ENCODE data around the gene TNFRSF13B. TPM values are rescaled to one million over a fixed set of nuclear protein-coding genes. Genes with fewer than 3 reads are reported as not detected.
"Not testable (repeated sequence)": the region's sequence is repeated elsewhere in the genome, so short reads cannot be mapped to it uniquely, and the experiment has no call there.

Gene TNFRSF13B
- total RNA-seq, 4 donors from 2014 or later: not detected

GRCh38 chr17:17011043-17011907, 39.4 kb upstream of the TNFRSF13B start:
- H3K27me3 ChIP-seq; H3K4me3 ChIP-seq; H3K9me3 ChIP-seq; H3K36me3 ChIP-seq; intact Hi-C loops (cut with DNase I; ENCODE audit: low total_unique reads); H3K4me1 ChIP-seq; H3K27ac ChIP-seq: not testable (repeated sequence)
- DNase-seq: peak; percentile 48 to 63

DNA sequence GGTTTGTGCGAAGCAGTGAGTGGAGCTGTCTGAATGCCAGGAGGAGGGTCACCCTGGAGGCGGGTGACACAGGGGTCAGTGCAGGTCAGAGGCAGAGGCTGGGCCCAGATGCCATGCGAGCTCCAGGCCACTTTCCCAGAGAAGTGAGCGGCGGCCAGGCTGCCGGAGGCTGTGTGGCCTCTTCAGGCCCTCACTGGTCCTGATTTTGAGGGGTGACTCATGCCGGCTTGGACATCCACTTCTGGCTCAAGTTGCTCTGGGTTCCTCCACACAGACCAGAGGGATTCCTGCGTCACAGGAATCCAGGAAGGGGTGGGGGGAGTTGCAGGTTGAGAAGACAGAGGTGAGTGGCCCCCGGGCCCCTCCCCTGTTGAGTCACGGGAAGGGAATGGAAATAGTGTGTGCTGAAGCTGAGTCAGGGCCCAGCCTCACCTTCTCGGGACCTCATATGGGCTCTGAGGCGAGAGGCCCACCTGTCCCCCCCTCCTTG, 38.7 kb upstream of the TNFRSF13B start:
- H3K27me3 ChIP-seq; H3K9me3 ChIP-seq; H3K27ac ChIP-seq; H3K4me3 ChIP-seq; intact Hi-C loops (cut with DNase I; ENCODE audit: low total_unique reads); H3K36me3 ChIP-seq; H3K4me1 ChIP-seq: not testable (repeated sequence)
- DNase-seq: peak in 1 of 2 donors; percentile 37

DNA sequence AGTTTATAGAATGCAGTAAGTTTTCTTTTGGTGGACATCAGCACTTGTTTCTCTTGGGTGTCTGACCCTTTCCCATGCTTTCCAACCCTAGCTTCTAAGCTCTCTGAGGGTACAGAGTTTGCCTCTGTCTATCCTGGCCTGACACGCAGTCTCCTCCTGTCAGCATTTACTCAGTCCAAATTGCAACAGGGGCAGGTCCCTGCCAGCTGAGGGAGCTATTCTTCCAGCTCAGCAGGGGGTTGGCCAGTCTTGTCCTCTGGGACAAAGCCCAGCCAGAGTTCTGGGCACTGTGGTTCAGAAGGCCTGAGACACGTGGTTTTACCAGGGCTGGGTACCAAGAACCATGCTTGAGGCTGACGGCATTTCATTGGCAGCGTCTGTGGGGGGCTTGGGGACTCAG, 38.1 kb upstream of the TNFRSF13B start:
- H3K36me3 ChIP-seq; DNase-seq; H3K27me3 ChIP-seq; intact Hi-C loops (cut with DNase I; ENCODE audit: low total_unique reads); H3K27ac ChIP-seq; H3K4me3 ChIP-seq; H3K4me1 ChIP-seq; H3K9me3 ChIP-seq: not testable (repeated sequence)

GRCh38 chr17:17008621-17009397, 36.9 kb upstream of the TNFRSF13B start:
- DNase-seq; H3K9me3 ChIP-seq; H3K36me3 ChIP-seq; H3K27ac ChIP-seq; H3K27me3 ChIP-seq; H3K4me3 ChIP-seq; H3K4me1 ChIP-seq; intact Hi-C loops (cut with DNase I; ENCODE audit: low total_unique reads): not testable (repeated sequence)

DNA sequence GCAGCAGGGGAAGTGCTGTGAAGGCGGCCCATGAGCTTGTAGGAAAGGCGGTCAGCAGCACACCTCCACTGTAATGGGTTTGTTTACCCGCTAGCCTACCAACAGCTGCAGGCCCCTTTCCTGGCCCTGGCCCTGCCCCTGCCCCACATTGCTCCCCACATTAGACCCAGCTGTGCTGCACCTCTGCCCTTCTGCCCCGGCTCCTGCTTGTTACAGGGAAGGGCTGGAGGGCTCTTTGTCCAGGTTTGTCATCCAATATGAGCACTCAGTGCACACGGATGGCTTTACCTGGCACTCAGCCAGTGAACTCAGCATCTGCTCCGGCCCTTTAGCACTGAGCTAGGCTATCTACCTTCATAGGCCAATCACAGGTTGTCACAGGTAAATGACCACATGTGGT, 36.0 kb upstream of the TNFRSF13B start:
- intact Hi-C loops (cut with DNase I; ENCODE audit: low total_unique reads); H3K27ac ChIP-seq; H3K9me3 ChIP-seq; H3K4me1 ChIP-seq; DNase-seq; H3K27me3 ChIP-seq; H3K36me3 ChIP-seq; H3K4me3 ChIP-seq: not testable (repeated sequence)

DNA sequence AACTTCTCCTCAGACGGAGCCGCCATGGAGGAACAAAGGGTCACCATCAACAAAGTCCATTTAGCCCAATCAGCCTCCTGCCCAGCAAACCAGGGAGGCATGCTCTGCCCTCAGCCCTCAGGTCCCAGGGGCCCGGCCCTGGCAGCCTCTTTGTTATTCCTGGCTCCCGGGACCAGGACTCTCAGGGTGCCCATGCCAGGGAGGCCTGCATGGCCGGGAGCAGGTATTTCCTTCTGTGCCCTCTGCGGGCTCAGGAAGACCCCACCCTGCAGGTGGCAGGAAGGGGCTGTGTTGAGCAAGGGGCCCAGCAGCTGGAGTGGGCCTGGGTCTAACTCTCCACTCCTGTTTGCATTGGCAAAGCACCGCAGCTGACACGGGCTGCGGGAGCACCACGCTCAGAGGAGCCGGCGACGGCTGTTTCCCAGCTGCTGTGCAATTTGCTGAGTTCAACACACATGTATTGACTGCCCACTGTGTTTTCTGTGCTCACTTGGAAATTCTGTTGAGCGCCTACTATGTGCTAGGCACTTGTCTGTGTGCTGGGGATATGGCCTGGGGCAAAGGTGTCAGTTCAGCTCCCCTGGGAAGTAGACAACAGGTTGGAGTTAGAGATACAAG, 33.2 kb upstream of the TNFRSF13B start:
- H3K36me3 ChIP-seq; H3K9me3 ChIP-seq; intact Hi-C loops (cut with DNase I; ENCODE audit: low total_unique reads); H3K4me1 ChIP-seq; DNase-seq; H3K27me3 ChIP-seq; H3K4me3 ChIP-seq; H3K27ac ChIP-seq: not testable (repeated sequence)

GRCh38 chr17:17004251-17004996, 32.5 kb upstream of the TNFRSF13B start:
- TF ChIP-seq POLR2A (IDR thresholded peaks at IDR 0.05): no peak
- TF ChIP-seq, protein P1, sequence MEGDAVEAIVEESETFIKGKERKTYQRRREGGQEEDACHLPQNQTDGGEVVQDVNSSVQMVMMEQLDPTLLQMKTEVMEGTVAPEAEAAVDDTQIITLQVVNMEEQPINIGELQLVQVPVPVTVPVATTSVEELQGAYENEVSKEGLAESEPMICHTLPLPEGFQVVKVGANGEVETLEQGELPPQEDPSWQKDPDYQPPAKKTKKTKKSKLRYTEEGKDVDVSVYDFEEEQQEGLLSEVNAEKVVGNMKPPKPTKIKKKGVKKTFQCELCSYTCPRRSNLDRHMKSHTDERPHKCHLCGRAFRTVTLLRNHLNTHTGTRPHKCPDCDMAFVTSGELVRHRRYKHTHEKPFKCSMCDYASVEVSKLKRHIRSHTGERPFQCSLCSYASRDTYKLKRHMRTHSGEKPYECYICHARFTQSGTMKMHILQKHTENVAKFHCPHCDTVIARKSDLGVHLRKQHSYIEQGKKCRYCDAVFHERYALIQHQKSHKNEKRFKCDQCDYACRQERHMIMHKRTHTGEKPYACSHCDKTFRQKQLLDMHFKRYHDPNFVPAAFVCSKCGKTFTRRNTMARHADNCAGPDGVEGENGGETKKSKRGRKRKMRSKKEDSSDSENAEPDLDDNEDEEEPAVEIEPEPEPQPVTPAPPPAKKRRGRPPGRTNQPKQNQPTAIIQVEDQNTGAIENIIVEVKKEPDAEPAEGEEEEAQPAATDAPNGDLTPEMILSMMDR (IDR thresholded peaks at IDR 0.05): no peak
- no peaks in the 10 kb centered on the region for H3K27me3 ChIP-seq
- intact Hi-C loops (cut with DNase I; ENCODE audit: low total_unique reads): no loop called here
- H3K9me3 ChIP-seq: no peaks in the 10 kb centered on the region
- H3K4me3 ChIP-seq: no peak overlapping the region
- peak in 1 of 2 donors; percentile 12 for DNase-seq
- no peaks in the 10 kb centered on the region for H3K36me3 ChIP-seq
- H3K4me1 ChIP-seq: no peaks in the 10 kb centered on the region
- H3K27ac ChIP-seq: no peak overlapping the region

- not testable (repeated sequence) for DNase-seq
These were observed 31.1 kb upstream of the TNFRSF13B start for GRCh38 chr17:17002731-17003715.

More at GRCh38 chr17:17002731-17003715, 31.1 kb upstream of the TNFRSF13B start:
- H3K27me3 ChIP-seq; H3K27ac ChIP-seq; H3K36me3 ChIP-seq; intact Hi-C loops (cut with DNase I; ENCODE audit: low total_unique reads); H3K4me3 ChIP-seq; H3K4me1 ChIP-seq; H3K9me3 ChIP-seq: not testable (repeated sequence)

Data from uterus (tissue), 4 donors.